Measurements from ENCODE around the gene BCLAF1.
"Not testable (repeated sequence)": the region's sequence is repeated elsewhere in the genome, so short reads cannot be mapped to it uniquely, and the experiment has no call there.

BCLAF1 gene

DNA sequence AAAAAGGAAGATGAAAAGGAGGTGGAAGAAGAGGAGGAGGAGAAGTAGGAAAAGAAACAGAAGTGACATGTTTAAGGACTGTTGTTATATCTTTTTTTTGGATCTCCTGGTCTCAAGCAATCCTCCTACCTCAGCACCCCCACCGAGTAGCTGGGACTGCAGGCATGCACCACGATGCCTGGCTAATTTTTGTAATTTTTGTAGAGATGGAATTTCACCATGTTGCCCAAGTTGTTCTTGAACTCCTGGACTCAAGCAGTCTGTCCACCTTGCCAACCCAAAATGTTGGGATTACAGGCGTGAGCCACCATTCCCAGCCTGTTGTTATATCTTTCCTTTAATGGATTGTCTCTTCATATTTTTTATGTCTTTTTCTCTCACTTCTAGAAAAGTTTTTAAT is 19.5 kb upstream of the BCLAF1 start:
- no peak for DNase-seq (ENCODE audit: low read depth, low spot score)

GRCh38 chr6:136308469-136308868 is 18.8 kb upstream of the BCLAF1 start:
- DNase-seq (ENCODE audit: low read depth, low spot score) = not testable (repeated sequence)

DNA sequence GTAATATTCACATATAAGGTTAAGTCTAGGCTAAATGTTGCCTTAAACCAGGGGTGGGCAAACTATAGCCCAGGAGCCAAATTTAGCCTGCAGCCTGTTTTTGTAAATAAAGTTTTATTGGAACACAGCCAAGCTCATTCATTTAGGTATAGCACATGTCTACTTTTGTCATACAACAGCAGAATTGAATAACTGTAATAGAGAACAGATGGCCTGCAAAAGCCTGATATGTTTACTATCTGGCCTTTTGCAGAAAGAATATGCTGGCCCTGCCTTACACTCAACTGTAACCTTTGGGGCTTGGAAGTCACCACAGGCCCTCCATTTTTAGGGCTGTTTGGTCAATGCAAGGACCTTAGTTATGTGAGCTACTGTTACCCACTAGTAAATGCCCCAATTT is 17.7 kb upstream of the BCLAF1 start:
- DNase-seq (ENCODE audit: low read depth, low spot score) = no peak

- no peak for DNase-seq (ENCODE audit: low read depth, low spot score)
These were observed 16.8 kb upstream of the BCLAF1 start for GRCh38 chr6:136306466-136306865.

DNA sequence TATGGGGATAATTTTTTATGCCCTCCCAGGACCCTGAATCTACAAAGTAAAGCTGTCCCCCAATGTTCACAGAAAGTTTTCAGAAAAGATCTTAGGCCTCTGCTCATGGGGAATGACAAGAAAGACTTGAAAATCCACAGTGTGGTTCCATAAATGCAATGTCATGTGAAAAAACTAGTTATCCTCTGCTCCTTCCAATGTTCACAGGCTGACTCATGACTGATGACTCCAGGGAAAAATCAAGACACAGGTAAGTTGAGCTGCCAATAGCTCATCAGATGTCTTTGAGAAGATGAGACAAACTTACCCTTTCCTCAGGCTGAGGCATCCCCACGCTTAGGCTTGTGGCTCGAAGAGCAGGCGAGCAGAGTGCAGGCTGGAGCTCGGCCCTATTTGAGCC is 14.8 kb upstream of the BCLAF1 start:
- DNase-seq (ENCODE audit: low read depth, low spot score) = no peak

DNA sequence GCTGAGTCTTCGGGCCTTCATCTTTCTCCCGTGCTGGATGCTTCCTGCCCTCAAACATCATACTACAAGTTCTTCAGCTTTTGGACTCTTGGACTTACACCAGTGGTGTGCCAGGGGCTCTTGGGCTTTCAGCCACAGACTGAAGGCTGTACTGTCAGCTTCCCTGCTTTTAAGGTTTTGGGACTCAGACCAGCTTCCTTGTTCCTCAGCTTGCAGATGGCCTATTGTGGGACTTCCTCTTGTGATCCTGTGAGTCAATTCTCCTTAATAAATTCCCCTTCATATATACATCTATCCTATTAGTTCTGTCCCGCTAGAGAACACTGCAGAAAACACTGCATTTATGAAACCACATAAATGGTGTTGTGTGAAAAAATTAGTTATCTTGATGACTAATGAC is 13.9 kb upstream of the BCLAF1 start:
- no peak for DNase-seq (ENCODE audit: low read depth, low spot score)

- no peak for DNase-seq (ENCODE audit: low read depth, low spot score)
These were observed 5.0 kb upstream of the BCLAF1 start for GRCh38 chr6:136294621-136295020.

DNA sequence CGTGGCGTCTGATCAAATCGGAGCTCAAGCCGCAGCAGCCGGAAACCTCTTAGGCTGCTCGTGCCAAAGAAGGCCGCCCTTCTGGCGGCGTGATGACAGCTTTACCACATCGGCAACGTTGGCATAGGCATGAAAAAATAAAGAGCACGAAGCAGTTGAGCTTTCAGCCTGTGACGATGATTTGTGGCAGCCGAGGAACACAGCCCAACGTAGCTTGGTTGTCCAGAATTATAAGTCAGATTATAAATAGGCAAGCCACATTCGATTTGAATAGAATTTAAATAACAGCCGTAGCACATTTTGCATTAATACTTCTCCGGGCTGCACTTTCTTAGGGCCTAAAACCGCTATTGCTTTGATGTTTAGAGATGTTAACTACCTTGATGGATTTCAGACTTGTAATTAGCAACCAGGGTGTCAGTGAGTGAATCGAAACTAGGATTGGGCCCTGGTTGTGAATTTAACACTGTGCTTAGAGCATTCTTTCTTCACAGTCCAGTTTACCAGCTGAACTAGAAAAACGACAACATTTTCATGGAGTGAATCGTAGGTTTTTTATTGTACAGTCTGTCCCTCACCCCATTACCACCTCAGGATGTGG is 864 bp upstream of the BCLAF1 start:
- peak; percentile 94 for DNase-seq (ENCODE audit: low read depth, low spot score)

- peak; percentile 96 for DNase-seq (ENCODE audit: low read depth, low spot score)
These were observed 393 bp downstream of the BCLAF1 start for GRCh38 chr6:136289327-136289578.

DNA sequence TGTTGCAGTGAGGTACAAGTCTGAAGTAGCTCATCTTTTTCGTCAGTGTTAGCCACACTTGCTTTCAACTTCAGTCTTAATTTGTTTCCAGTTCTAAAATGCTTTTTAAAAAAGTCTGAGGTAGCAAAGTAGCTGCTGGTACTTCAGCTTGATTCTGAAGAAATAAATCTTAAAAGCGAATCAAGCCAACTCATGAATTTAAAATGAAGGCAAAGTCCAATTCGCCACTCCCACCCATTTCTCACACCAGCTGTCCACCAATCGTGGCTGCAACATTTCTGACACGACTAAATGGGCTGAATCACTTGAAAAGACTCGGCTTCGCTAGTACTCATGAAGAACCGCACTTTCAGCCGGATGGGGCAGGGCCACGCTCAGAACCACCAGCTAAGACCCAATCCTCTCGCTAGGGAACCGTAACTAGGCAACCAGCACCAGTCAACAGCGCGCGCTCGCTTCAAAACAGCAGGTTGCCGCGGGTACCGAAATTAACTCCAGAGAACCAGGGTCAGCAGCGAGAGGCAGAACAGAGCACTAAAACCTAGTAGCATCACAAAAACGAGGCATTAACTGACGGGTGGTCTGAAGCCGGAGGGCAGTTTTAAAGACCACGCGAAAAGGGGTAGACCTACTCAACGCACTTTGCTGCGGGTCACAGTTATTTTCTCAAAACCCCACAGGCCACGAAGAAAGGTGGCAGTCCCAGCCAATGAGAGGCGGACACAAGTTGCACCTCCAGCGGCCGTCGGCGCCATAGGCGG is 900 bp downstream of the BCLAF1 start:
- peak; percentile 94 for DNase-seq (ENCODE audit: low read depth, low spot score)

- DNase-seq (ENCODE audit: low read depth, low spot score) = peak; percentile 52
These were observed 4.7 kb downstream of the BCLAF1 start for GRCh38 chr6:136284909-136285308.

DNA sequence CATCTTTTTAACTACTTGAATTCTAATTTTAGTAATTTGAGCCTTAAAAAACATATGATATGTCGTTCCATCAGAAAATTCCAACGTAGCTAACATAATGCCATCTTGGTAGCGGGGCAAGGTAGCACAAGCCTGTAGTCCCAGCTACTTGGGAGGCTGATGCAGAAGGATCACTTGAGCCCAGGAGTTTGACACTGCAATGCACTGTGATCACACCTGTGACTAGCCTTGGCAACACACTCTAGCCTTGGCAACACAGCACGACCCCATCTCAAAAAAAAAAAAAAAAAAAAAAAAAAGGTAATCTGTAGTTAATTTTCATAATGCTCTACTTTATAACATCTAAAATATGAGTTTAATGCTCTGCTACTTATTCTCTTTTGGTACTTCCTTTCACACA is 6.7 kb downstream of the BCLAF1 start:
- DNase-seq (ENCODE audit: low read depth, low spot score) = no peak

DNA sequence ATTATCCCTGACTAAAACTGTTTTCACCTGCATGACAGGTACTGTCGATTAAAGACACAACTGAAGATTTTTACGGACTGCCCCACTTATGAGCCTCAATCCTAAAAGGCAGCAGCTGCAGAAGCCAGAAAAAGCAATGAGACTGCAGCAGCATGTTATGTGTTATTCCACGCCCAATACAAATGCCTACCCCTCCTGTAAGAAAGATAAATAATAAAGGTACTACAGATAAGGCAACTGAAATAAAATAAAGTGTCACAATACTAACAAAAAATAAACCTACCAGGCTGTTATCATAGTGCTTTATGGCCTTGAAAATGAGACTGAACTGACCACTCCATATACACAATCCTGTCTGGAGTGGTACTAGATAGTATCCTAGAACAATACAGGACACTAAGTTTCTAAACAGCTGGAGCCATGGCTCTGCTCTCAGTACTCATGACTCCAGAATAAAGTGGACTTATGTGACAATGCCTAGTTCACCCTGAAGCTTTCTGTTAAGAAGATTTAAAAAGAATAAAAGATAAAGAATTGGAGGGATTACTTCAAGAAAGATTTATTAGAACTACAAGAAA is 9.5 kb downstream of the BCLAF1 start:
- no peak for DNase-seq (ENCODE audit: low read depth, low spot score)

GRCh38 chr6:136274062-136274461 is 15.6 kb downstream of the BCLAF1 start:
- no peak for DNase-seq (ENCODE audit: low read depth, low spot score)

- DNase-seq (ENCODE audit: low read depth, low spot score) = no peak
These were observed 24.5 kb downstream of the BCLAF1 start for GRCh38 chr6:136265101-136265500.

GRCh38 chr6:136262940-136263339 is 26.7 kb downstream of the BCLAF1 start:
- DNase-seq (ENCODE audit: low read depth, low spot score) = no peak

GRCh38 chr6:136254851-136255466 is 34.7 kb downstream of the BCLAF1 start:
- no peak for DNase-seq (ENCODE audit: low read depth, low spot score)

DNA sequence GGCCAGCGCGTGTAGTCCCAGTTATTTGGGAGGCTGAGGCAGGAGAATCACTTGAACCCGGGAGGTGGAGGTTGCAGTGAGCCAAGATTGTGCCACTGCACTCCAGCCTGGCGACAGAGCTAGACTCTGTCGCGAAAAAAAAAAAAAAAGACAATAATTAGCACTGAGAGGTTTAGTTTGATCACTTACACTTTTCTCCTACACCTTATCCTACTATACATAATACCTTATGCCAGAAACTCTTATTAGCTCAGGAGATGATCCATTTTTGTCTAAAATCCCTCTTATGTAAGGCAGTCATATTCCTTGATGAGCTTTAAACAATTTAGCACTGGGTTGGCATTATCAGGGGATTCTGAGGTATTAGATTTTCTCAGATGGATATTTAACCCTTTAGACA is 35.9 kb downstream of the BCLAF1 start:
- no peak for DNase-seq (ENCODE audit: low read depth, low spot score)

- DNase-seq (ENCODE audit: low read depth, low spot score) = no peak
These were observed 37.2 kb downstream of the BCLAF1 start for GRCh38 chr6:136252441-136252840.

GRCh38 chr6:136251394-136251793 is 38.3 kb downstream of the BCLAF1 start:
- no peak for DNase-seq (ENCODE audit: low read depth, low spot score)

- DNase-seq (ENCODE audit: low read depth, low spot score) = no peak
These were observed 39.0 kb downstream of the BCLAF1 start for GRCh38 chr6:136250686-136251008.

DNA sequence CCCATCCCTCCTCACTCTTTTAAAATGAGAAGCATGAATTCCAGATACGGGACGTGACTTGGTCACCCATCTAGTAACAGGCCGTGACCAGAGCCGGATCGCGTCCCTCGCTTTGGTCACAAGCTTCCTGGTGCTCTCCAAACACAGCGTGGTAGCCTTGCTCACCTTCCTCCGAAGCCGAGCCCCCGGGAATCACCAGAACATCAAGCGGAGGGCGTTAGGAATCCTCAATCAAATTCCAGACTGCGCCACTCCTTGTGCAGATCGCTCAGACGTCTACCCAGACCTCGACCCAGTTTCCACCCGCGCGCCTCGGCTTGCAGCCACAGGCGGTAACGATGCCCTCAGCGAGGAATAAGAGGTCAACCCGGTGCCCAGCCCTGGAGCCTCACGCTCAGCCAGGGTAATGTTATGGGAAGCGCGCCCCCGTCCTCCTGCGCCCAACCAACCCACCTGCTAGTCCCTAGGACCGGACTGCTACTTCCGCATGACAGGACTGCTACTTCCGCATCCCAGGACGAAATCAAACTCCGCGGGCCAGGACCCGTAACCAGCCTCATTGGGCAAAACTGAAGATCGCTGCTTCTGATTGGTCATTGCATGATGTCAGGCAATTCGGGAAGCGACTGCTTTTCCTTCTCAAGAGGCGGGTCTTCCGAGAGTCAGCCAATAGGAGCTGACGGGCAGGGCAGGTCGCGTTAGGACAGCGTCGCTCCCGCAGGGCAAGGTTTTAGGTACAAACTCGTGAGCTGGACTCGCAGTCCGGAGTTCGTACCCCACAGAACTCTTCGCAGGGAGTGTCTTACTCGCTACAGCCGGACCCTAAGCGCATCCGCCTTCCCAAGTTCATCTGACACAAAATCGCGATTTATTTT is 39.6 kb downstream of the BCLAF1 start, which contains the start of gene MTFR2:
MTFR2 (minus strand) TSS at position 501 of the 875 bp plus-strand sequence. CDS start 1,212 bp downstream, outside the sequence.
- peak; percentile 99 for DNase-seq (ENCODE audit: low read depth, low spot score)

All from astrocyte of the hippocampus (primary cell).